Stimulated activated CD4-positive, alpha-beta T cell treated with anti-CD3 and anti-CD28 coated beads, Interleukin-4, amount 100 ng/mL, for 48 hours (primary cell): ENCODE measurements around the gene ASIP.
"Not testable (repeated sequence)": the region's sequence is repeated elsewhere in the genome, so short reads cannot be mapped to it uniquely, and the experiment has no call there.

Experiments
- DNase-seq, 2 donors: peaks; one replicate each; pipeline ENCODE4 v3.0.0-alpha.2; 2020; ENCODE audit warnings: low read depth in 2 of 2

The ASIP gene

DNA sequence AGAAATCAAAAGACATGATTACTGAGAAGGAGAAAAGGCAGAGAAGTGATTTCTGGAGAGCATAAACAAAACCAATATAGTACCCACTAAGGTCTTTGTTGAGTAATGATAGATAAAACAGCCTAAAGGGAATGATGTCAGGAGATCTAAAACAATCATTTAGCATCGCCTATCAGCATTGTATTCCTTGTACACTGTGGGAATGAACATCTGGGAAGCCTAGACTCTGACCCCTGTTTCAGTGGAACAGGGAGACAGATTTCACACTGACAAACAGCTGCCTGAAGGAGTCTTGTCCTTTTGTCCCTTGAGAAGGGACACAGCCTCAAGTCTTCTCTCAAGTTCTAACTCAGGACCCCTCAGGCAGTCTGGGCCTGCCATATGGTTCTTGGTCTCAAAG is 1.7 kb downstream of the ASIP start:
- no peak for DNase-seq

DNA sequence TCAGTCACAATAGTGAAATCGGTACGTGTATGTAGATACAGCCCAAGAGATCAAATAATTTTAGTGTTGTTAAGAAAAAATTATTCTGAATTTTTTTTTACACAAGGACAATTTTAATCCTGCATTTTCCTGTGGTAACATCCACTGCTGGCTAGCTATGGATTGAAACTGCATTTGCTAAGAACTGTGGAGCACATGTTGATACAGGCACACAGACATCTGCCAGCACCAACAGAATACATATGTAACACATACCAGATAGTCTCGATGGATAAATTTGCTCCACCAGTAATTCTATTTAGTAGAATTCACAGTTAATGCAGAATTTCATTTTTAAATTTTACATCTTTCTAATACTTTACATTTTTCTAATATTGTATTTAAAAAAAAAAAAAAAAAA is 2.2 kb downstream of the ASIP start:
- DNase-seq: no peak

DNA sequence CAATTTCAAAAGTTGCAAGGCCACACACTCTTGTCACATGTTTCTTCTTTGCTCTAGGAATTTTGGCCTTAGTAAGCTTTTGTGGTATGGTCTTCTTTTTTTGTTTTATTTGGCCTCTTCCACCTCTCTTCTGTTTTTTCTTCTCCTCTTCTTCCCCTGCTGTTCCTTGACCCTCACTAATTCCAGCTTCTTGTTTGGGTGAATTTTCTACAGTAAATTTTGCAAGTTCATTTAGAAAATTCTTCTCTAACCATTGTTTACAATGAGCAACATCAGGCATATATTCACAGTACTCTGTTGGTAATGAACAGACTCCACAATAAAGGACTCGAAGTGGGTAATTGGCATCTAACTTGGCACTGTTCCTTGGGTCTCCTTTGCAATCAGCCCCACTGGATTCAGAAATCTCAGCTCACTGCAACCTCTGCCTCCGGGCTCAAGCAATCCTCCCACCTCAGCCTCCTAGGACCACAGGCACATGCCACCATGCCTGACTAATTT is 5.0 kb downstream of the ASIP start:
- DNase-seq: no peak

DNA sequence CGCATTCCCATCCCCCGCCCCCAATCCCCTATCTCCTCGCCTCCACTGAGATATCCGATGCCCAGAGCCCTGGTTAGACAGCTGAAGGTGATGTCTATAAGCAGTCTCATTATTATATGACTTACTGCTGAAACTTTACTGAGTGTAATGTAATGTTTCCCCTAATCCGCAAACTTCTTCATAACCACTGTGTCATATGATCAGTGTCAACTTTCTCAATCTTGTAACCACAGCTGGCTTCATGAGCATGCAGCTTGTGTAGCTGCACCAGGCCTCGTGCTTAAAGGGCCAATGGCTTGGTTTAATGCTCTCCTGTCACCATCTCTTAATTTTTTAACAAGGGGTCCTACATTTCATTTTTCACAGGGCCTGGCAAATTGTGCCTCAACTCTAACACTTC is 8.1 kb downstream of the ASIP start:
- no peak for DNase-seq

DNA sequence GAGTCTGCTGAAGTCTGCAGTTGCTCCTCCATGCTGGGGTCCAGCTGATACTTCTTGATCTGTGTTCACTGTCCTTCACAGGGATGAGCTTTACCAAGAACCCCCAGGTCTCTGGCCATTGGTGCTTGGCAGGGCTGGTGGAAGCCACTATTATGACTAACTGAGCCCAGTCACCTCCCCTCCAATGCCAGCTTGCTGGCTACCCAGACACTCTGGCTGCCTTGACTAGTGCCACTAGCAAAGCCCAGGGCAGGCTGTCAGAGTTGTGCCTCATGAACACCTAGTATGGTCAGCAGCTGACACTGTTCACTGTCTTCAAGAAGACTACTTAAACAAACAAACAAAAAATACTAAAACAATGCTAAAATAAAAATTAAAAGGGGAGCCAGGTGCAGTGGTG is 8.8 kb downstream of the ASIP start:
- no peak for DNase-seq

DNA sequence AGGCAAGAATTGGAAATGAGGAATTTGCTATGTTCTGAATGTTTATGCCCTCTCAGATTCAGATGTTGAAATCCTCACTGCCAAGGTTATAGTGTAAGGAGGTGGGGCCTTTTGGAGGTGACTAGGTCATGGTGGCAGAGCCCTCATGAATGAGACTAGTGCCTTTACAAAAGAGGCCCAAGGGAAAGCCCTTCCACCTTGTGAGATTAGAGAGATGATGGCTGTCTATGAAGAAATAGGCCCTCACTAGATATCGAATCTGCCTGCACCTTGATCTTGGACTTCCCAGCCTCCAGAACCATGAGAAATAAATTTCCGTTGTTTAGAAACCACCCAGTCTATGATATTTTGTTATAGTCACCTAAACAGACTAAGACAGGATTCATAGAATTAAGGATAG is 10.4 kb downstream of the ASIP start:
- no peak for DNase-seq

DNA sequence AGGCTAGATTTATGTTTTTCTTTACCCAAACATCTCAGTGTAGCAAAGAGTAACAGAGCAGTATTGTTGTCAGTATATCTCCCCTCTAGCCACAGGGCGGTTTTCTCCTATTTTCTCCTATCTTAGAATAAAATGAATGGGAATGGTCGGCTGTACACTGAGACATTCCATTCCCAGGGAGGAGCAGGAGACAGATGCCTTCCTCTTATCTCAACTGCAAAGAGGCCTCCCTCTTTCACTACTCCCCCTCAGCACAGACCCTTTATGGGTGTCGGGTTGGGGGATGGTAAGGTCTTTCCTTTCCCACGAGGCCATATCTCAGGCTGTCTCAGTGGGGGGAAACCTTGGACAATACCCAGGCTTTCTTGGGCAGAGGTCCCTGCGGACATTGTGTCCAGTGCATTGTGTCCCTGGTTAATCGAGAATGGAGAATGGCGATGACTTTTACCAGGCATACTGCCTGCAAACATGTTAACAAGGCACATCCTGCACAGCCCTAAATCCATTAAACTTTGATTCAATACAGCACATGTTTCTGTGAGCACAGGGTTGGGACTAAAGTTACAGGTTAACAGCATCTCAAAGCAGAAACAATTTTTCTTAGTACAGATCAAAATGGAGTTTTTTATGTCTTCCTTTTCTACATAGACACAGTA is 11.3 kb downstream of the ASIP start:
- DNase-seq: not testable (repeated sequence)

DNA sequence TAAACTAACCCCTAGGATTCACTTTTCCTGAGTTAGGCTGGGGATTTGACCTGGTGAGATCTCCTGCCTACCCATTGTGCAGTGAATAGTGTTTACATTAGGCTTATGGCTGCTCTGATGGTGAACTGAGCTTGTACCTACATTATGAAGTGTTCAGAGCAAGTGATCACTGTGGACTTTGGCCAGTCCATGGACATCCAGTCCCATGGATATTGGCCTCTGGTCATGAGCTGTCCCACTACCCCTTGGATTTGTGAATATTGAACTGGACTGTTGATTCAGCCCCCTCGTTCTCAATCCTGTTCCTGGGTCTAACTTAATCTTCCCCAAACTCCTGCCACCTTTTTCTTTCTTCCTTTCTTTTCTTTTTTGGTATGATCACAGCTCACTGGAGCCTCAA is 13.8 kb downstream of the ASIP start:
- DNase-seq: no peak

DNA sequence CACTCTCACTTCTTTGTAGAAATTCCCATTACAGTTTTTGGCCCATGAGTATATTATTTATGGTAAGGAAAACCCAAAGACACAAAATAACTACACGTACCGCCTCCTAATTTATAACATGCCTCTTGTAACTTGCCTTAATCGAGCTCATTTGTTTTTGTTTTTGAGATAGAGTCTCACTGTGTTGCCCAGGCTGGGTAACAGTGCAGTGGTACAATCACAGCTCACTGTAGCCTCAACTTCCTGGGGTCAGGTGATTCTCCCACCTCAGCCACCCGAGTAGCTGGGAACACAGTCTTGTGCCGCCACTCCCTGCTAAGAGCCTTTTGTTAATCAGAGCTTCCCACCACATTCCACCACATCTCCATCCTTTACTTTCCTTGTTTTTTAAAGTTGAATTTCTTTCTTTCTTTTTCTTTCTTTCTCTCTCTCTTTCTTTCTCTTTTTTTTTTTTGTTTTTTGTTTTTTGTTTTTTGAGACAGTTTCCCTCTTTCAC is 15.5 kb downstream of the ASIP start:
- DNase-seq: no peak

DNA sequence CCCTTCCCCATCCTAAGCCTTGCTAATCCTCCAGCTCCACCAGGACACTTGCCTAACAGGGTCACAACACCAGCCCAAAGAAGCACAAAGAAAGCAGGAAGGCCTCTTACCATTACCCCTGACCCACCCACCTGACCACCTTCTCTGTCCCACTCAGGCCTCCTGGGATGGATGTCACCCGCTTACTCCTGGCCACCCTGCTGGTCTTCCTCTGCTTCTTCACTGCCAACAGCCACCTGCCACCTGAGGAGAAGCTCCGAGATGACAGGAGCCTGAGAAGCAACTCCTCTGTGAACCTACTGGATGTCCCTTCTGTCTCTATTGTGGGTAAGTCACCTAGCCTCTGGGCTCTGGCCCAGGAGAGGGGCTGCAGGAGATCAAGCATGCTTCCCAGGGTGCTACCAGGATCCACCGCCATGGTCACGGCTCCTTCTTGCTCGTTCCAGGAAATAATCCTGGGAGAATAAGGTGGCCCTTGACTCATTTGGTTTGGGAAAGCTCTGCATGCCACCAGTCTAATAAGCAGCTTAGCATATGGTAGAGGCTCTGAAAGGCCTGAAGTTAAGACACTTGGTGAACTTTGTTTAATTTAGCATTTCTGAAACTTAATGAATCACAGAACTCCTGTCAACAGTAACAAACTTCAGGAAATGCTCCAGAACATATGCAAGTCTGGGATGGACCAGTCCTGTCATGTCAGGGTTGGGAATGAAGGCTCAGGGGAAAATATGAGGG is 19.2 kb downstream of the ASIP start:
- DNase-seq: no peak

DNA sequence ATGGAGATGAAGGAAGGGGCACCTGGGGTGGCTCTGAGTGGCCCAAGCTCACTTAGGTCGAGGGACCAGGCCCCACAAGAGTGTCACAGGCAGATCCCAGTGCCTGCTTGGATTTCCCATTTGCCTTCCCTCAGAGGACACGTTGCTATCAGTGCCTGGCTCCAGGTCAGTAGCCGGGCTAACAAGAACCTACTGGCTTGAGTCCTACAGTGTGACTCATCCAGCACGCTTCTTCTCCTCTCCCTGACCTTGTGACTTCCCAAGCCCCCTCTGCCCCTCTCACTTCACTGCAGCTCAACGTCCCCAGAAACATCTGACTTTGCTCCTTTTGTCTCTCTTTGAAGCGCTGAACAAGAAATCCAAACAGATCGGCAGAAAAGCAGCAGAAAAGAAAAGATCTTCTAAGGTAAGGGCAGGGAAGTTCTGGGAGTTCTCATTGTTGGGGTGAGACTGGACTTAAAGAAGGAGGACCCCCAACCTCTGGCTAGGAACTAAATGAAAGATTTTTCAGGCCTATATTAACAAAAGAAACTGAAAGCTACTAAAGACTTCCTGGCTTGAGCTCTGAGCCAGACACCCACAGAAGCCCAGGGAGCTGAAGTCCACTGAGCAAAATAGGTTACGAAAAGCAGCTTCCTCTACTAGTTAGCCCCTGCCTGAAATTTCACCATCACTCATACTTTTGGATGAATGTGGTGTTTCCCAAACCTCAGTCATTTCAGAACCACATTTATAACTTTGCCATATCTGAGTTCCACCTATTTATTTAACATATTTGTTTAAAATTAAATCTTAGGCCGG is 21.5 kb downstream of the ASIP start:
- no peak for DNase-seq

DNA sequence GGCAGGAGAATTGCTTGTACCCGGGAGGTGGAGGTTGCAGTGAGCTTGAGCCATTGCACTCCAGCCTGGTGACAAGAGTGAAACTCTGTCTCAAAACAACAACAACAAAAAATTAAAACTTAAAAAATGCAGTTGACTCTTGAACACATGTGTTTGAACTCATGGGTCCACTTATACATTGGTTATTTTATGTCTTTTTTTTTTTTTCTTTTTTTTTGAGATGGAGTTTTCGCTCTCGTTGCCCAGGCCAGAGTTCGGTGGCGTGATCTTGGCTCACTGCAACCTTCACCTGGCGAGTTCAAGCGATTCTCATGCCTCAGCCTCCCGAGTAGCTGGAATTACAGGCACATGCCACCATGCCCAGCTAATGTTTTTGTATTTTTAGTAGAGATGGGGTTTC is 22.2 kb downstream of the ASIP start:
- not testable (repeated sequence) for DNase-seq

DNA sequence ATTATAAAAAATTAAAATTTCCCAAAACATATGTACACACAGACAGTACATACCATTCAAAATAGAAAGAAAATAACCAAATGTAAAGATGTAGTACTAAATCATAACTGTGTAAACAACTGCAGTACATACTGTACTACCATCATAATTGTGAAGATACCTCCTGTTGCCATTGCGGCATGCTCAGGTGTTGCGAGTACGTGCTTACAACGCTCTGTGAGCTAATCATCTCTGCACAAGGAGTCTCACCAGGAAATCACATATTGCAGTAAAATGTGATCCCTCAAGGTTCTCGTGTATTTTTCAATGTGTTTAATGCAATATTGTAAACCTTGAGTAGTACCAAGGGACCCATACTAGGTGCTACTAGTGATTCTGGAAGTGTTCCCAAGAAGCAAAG is 22.9 kb downstream of the ASIP start:
- DNase-seq: no peak

DNA sequence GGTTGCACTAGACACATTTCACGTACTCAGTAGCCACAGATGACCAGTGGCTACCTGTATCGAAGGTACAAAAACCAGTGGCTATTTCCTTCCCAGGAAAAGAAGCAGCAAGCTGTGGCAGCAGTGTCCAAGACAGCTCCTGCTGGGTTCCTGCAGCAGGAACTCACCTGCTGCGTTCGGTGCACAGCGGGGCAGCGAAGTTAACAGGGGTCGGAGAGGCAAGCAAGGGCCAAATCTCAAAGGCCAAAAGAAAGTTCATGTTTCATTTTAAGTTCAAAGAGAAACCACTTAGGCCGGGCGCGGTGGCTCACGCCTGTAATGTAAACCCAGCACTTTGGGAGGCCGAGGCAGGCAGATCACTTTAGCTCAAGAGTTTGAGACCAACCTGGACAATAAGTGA is 26.9 kb downstream of the ASIP start:
- DNase-seq: no peak

DNA sequence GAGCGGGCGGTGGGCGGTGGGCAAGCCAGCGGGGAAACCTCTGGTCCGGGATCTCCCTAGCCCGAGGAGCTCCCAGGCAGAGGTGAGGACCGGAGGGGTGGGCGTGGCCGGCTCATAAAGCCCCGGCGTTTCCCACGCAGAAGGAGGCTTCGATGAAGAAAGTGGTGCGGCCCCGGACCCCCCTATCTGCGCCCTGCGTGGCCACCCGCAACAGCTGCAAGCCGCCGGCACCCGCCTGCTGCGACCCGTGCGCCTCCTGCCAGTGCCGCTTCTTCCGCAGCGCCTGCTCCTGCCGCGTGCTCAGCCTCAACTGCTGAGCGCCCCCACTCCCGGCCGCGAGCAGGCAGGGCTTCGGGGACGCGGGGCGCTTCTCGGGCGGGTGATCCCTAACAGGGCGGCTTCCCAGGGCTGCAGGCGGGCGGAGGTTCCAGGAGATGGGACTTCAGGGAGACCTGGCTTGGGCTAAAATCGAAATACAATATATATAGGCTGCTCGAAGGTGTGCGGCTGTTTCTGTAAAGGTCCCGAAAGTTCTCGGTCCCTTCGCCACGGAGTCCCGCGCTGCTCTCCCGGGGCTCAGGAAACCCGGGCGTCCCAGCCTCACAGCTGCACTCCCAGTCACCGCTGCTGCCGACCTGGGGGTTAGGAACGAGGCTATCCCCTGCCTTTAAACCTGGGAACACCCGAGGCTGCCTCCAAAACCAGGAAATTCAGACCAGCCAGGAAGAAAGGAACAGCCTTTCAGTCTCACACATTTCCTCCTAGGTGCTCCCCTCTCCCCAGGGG is 27.8 kb downstream of the ASIP start:
- no peak for DNase-seq

DNA sequence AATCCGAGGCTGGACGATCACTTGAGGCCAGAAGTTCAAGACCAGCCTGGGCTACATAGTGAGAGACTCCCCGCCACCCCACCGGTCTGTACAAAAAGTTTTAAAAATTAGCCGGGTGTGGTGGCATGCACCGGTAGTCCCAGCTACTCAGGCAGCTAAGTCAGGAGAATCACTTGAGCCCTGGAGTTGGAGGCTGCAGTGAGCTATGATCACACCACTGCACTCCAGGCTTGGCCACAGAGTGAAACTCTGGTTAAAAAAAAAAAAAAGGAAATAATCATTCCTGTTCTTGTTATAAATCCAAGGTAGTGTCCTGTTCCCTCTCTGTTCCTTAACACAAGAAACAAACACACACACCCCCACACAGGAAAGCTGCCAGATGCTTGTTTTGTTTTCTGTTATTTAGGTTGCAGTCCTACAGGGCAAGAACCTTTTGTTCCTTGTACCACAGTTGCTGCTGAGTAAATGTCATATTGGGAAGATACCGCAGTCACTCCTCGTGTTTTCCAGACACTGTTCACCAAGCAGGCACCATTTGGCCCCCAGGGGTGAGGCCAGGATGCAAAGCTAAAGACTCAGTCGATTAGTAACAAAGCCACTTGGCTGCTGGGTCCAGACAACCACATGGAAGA is 28.9 kb downstream of the ASIP start:
- DNase-seq: no peak

DNA sequence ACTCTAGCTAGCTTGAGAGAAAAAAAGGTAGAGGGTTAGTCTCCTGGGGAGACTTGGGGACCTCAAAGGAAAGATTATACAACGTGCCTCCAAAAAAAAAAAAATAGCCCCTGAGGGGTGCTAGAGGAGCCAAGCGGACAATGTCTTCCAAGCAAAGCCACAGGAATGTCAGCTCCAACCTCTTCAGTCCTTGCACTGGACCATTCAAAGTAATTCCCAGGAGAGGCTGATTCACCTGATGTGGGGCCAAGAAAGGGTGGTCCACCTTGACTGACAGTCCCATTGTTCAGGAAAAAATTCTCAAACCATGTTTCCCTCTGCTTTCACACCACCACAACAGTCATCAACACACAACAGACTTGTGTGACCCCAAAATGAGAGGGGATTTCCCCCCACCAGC is 30.7 kb downstream of the ASIP start:
- DNase-seq: no peak

DNA sequence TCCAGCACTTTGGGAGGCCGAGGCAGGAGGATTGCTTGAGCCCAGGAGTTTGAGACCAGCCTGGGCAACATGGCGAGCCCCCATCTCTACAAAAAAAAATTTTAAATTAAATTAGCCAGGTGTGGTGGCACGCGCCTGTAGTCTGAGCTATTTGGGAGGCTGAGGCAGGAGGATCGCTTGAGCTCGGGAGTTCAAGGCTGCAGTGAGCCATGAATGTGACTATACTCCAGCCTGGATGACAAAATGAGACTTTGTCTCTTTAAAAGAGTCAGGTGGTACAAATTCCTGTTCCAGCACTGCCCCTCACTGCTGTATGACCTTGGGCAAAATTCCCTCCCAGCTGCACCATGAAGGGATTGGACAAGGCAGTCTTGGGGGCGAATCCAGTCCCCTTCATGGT is 33.5 kb downstream of the ASIP start:
- DNase-seq: no peak

DNA sequence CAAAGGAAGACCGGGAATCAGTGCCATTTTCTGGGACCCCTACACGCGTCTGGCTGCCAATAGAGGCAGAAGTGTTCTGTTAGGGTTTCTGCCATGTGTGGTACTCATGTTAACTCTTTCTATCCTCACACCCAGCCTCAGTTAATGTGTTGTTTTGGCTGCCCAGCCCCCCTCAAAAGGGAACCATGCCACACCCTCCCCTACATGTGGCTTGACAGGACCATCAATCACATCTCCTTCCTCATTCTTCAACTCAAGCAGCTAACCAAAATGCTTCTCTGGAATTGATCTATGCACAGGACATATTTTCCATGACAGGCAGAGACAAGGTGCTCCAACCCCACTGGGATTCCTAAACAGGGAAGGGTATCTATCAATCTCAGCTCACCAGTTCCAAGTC is 40.0 kb downstream of the ASIP start:
- DNase-seq: no peak

DNA sequence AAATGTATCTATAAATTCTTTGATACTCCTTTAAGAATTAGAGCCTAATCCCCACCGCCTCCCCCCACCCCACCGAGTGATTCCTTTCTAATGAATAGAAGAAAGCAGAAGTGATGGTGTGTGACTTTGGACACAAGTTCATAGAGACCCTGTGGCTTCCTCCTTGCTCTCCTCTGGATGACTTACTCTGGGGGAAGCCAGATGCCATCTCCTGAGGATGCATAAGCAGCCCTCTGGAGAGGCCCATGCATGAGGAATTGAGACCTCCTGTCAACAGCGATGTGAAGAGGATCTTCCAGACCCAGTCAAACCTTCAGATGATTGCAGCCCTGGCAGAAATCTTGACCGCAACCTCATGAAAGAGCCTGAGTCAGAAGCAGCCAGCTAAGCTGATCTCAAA is 40.8 kb downstream of the ASIP start:
- DNase-seq: no peak

DNA sequence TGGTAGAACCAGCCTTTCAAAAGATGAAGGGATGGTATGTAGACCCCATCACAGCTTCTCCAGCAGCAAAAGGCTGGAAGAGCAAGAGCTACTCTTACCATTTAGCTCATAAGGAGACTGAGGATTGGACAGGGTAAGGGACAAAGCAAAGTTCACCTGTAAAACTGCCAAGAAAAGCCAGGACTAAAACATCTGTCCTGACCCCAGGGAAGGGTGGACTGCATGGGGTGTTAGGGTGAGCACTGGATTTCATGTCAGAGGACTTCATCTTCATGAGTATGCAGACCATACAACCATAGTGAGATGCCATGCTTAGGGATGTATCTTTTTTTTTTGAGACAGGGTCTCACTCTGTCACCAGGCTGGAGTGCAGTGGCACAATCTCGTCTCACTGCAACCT is 42.6 kb downstream of the ASIP start:
- no peak for DNase-seq
